Prostate gland (tissue), 2 donors: Measurements from ENCODE around the gene CROCC2.

Source experiments
- CTCF ChIP-seq, 4 experiments: fragments of 200-600 bp in 2 of 4; fragments of 450-650 bp in 2 of 4; sonication (generic) in 2 of 4; IDR thresholded peaks; 1 replicate in 3 of 4; 2 replicates in 1 of 4; pipeline ENCODE4 v1.5.1; 2016 to 2019; ENCODE audit warnings: antibody characterized with exemption in 4 of 4, mild to moderate bottlenecking in 2 of 4, moderate library complexity in 2 of 4
- POLR2A ChIP-seq: fragments of 450-650 bp; IDR thresholded peaks from one replicate; pipeline ENCODE4 v1.6.1; 2016; ENCODE audit warnings: antibody characterized with exemption, mild to moderate bottlenecking
- POLR2AphosphoS5 ChIP-seq: sonication (generic); formaldehyde crosslinking; IDR thresholded peaks from one replicate; pipeline ENCODE4 v1.6.1; 2017; ENCODE audit warnings: antibody characterized with exemption

DNA sequence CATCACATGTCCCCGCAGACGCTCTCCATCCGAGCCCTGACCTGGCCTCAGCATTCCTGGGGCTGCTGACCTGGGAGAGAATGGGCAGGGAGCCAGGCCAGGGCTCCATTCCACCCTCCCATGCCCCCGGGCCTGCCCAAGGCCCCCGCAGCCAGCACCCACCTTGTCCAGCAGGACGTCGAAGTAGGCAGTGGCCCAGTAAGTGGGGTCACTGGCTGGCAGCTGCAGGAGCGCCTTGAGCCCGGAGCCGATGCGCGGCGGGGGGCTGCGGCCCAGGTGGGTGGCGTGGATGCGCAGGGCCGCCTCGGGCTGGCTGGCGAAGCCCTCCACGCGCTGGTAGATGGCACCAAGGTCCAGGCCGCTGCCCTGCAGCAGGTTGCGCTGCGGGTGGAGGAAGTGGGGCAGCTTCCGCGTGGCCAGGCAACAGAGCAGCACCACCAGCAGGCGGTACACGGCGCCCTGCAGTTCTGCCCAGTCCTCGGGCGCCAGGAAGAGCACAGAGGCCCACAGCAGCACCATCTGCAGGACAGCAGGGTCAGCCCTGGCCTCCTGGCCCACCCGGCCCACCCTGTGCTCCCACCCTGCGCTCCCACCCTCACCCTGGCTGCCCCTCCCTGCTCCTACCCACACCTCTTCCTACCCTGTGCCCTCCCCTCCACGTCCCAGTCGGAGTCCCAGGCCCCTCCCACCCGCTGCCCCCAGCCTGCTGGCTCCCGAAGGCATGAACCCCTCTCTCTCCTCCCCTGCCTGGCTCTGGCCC is 17.8 kb upstream of the CROCC2 start:
- TF ChIP-seq CTCF (IDR thresholded peaks at IDR 0.05) (no peak), POLR2AphosphoS5 (no peak), POLR2A (no peak)
